OCI-LY7 (cell line): ENCODE data around the gene ACSS3. TPM values are rescaled to one million over a fixed set of nuclear protein-coding genes. Genes with fewer than 3 reads are reported as not detected.

Source experiments
- BruUV-seq: library from RNA; stranded (reverse); fragments of 400-500 nt; replicated peaks from 2 replicates; lab custom pipeline; 2021; lab: Mats Ljungman, UMichigan
- CTCF ChIA-PET: fragments of 300-600 bp; sonication (Branson Sonifier 250); formaldehyde crosslinking; loops from one replicate; lab custom pipeline; 2022; ENCODE audit warnings: antibody characterized with exemption; ENCODE audit not compliant: unreplicated experiment; lab: Charles Lee
- POLR2A ChIA-PET: fragments of 300-600 bp; sonication (Branson Sonifier 250); formaldehyde crosslinking; loops from one replicate; lab custom pipeline; 2022; ENCODE audit warnings: antibody characterized with exemption; lab: Charles Lee
- DNase-seq: peaks from one replicate; pipeline ENCODE4 v3.0.0-alpha.2; 2015; ENCODE audit warnings: low spot score
- H2AFZ ChIP-seq: fragments of 200-600 bp; sonication (generic), shearing (Covaris generic); 2 replicates; pipeline ENCODE4 v1.6.1; 2014; ENCODE audit warnings: mild to moderate bottlenecking, antibody characterized with exemption, low read length, moderate library complexity
- H3K27ac ChIP-seq: fragments of 200-600 bp; sonication (generic); 2 replicates; pipeline ENCODE4 v1.5.1; 2014; ENCODE audit warnings: mixed run types, low read depth, mild to moderate bottlenecking, moderate library complexity, low read length, inconsistent platforms; ENCODE audit not compliant: poor library complexity, severe bottlenecking
- H3K36me3 ChIP-seq: fragments of 200-600 bp; sonication (generic); 2 replicates; pipeline ENCODE4 v1.6.1; 2014; ENCODE audit warnings: mild to moderate bottlenecking, antibody characterized with exemption, low read length, moderate library complexity, mixed read lengths; ENCODE audit not compliant: insufficient read depth
- H3K4me1 ChIP-seq: fragments of 200-600 bp; sonication (generic); 2 replicates; pipeline ENCODE4 v1.5.1; 2014; ENCODE audit warnings: mild to moderate bottlenecking, low read length; ENCODE audit not compliant: insufficient read depth, poor library complexity, severe bottlenecking
- H3K4me2 ChIP-seq: fragments of 200-600 bp; sonication (generic); 2 replicates; pipeline ENCODE4 v1.6.1; 2014; ENCODE audit warnings: mild to moderate bottlenecking, low read length
- H3K4me3 ChIP-seq: fragments of 200-600 bp; sonication (generic); 2 replicates; pipeline ENCODE4 v1.5.1; 2014; ENCODE audit warnings: mild to moderate bottlenecking, low read depth, low read length; ENCODE audit not compliant: poor library complexity, severe bottlenecking
- H3K79me2 ChIP-seq: fragments of 200-600 bp; sonication (generic); 2 replicates; pipeline ENCODE4 v1.6.1; 2016; ENCODE audit warnings: low read depth, mild to moderate bottlenecking, low read length, moderate library complexity, mixed read lengths; ENCODE audit not compliant: insufficient read depth
- H3K9me2 ChIP-seq: fragments of 200-600 bp; sonication (generic); 2 replicates; pipeline ENCODE4 v1.6.1; 2016; ENCODE audit warnings: mild to moderate bottlenecking, low read length, mixed read lengths; ENCODE audit not compliant: insufficient read depth
- H3K9me3 ChIP-seq: fragments of 200-600 bp; sonication (generic); 2 replicates; pipeline ENCODE4 v1.6.1; 2014; ENCODE audit warnings: mild to moderate bottlenecking, mixed run types, low read length, mixed read lengths
- H4K20me1 ChIP-seq: fragments of 200-600 bp; sonication (generic); 2 replicates; pipeline ENCODE4 v1.6.1; 2014; ENCODE audit warnings: mild to moderate bottlenecking, antibody characterized with exemption, low read length, moderate library complexity, mixed read lengths; ENCODE audit not compliant: insufficient read depth
- EZH2phosphoT487 ChIP-seq: fragments of 200-600 bp; sonication (generic); IDR thresholded peaks from 2 replicates; pipeline ENCODE4 v1.6.1; 2018; ENCODE audit warnings: low read depth, borderline replicate concordance, mild to moderate bottlenecking, mixed run types, antibody characterized with exemption, low read length, moderate library complexity, mixed read lengths
- intact Hi-C: fragments of 100-400 bp; cut with micrococcal nuclease; formaldehyde crosslinking; loops from one replicate; pipeline ENCODE4 v1.10.0; 2022; ENCODE audit not compliant: unreplicated experiment
- total RNA-seq, 2 experiments: library from RNA; depleted of rRNA in 1 of 2; stranded (reverse); fragments of >200 nt in 1 of 2; shearing (Covaris generic) in 1 of 2; gene quantifications; 2 replicates each; pipeline ENCODE4 v1.2.3, GENCODE V29; 2014 to 2022
- TF ChIP-seq, protein P1 (sequence below): fragments of 200-600 bp; sonication (generic); conservative IDR thresholded peaks from 2 replicates; pipeline ENCODE4 v1.5.1; 2014; ENCODE audit warnings: mild to moderate bottlenecking, antibody characterized with exemption, low read length, moderate library complexity, mixed read lengths

Gene ACSS3
- total RNA-seq, 2 experiments from 2014 or later: not detected

DNA sequence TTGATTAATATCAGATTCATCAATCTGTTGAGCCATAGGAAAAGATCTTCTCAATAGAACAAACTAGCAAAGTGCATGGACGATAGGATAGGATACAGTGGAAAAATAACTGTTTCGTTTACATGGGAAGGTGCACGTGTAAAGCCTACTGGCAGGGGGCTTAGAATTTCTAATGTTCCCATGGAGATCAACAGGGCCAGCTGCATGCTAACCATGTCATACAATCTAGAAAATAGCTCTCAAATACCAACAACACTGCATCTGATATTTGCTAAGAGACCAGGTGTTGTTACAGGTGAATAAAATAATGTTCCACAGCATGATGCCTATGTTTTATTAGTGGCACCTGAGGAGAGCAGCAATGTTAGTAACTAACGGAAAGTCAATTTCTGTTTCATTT lies 72.5 kb downstream of the ACSS3 start:
- no peak overlapping the region for H2AFZ ChIP-seq
- H3K4me2 ChIP-seq: no peak overlapping the region
- no TSS peak for BruUV-seq
- CTCF ChIA-PET: no interaction called here
- no peaks in the 10 kb centered on the region for H4K20me1 ChIP-seq
- no peak overlapping the region for H3K4me3 ChIP-seq
- no peaks in the 10 kb centered on the region for H3K79me2 ChIP-seq
- H3K27ac ChIP-seq: no peak overlapping the region
- TF ChIP-seq, protein P1, sequence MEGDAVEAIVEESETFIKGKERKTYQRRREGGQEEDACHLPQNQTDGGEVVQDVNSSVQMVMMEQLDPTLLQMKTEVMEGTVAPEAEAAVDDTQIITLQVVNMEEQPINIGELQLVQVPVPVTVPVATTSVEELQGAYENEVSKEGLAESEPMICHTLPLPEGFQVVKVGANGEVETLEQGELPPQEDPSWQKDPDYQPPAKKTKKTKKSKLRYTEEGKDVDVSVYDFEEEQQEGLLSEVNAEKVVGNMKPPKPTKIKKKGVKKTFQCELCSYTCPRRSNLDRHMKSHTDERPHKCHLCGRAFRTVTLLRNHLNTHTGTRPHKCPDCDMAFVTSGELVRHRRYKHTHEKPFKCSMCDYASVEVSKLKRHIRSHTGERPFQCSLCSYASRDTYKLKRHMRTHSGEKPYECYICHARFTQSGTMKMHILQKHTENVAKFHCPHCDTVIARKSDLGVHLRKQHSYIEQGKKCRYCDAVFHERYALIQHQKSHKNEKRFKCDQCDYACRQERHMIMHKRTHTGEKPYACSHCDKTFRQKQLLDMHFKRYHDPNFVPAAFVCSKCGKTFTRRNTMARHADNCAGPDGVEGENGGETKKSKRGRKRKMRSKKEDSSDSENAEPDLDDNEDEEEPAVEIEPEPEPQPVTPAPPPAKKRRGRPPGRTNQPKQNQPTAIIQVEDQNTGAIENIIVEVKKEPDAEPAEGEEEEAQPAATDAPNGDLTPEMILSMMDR: no peak
- no peak for TF ChIP-seq EZH2phosphoT487
- DNase-seq: no peak
- H3K36me3 ChIP-seq: no peaks in the 10 kb centered on the region
- no peaks in the 10 kb centered on the region for H3K4me1 ChIP-seq
- no peaks in the 10 kb centered on the region for H3K9me2 ChIP-seq
- POLR2A ChIA-PET: no interaction called here
- intact Hi-C loops: no loop called here
- no peaks in the 10 kb centered on the region for H3K9me3 ChIP-seq

DNA sequence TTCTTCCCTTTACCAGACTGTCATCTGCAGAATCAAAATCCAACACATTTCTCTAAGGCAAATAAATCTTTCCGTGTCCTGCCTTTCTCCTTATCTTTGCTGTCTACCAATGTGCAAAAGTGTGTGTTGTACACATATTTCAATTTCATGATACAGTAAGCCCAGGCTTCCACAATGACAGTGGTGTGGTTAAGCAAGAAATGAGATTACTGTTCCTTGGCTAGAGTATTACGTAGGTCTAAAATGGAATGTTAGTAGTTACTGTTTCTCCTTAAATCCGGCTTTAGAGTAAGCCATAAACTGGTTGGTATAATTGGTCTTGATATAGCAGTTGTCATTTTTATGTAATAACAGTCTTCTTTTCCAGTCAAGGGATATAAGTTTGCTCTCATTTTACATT lies 82.0 kb downstream of the ACSS3 start:
- no peaks in the 10 kb centered on the region for H3K4me1 ChIP-seq
- H3K4me3 ChIP-seq: no peak overlapping the region
- no peaks in the 10 kb centered on the region for H3K9me2 ChIP-seq
- no peak overlapping the region for H3K4me2 ChIP-seq
- POLR2A ChIA-PET: no interaction called here
- no TSS peak for BruUV-seq
- CTCF ChIA-PET: no interaction called here
- no peaks in the 10 kb centered on the region for H3K79me2 ChIP-seq
- H3K9me3 ChIP-seq: no peaks in the 10 kb centered on the region
- H2AFZ ChIP-seq: no peak overlapping the region
- intact Hi-C loops: no loop called here
- H3K27ac ChIP-seq: no peak overlapping the region
- TF ChIP-seq, protein P1: no peak
- no peak for TF ChIP-seq EZH2phosphoT487
- no peaks in the 10 kb centered on the region for H4K20me1 ChIP-seq
- H3K36me3 ChIP-seq: no peaks in the 10 kb centered on the region
- DNase-seq: no peak

- H3K36me3 ChIP-seq: no peaks in the 10 kb centered on the region
- no TSS peak for BruUV-seq
- no peak overlapping the region for H3K27ac ChIP-seq
- no peak for DNase-seq
- ChIA-PET CTCF (no interaction called here), POLR2A (no interaction called here)
- no peak overlapping the region for H3K4me3 ChIP-seq
- H3K9me2 ChIP-seq: no peaks in the 10 kb centered on the region
- no peaks in the 10 kb centered on the region for H3K9me3 ChIP-seq
- H4K20me1 ChIP-seq: no peaks in the 10 kb centered on the region
- TF ChIP-seq EZH2phosphoT487: no peak
- TF ChIP-seq, protein P1: no peak
- no peak overlapping the region for H2AFZ ChIP-seq
- no peaks in the 10 kb centered on the region for H3K4me1 ChIP-seq
- intact Hi-C loops: no loop called here
- no peaks in the 10 kb centered on the region for H3K79me2 ChIP-seq
- no peak overlapping the region for H3K4me2 ChIP-seq
These were observed 83.8 kb downstream of the ACSS3 start for GRCh38 chr12:81161680-81162079.
